HepG2 (cell line): ENCODE data around the gene HNRNPM. TPM values are rescaled to one million over a fixed set of nuclear protein-coding genes. Genes with fewer than 3 reads are reported as not detected.
A peak's percentile ranks its signal among the peaks of the same experiment; 100 is the strongest.

Source experiments
- FOXJ3 ChIP-seq: sonication (generic); formaldehyde crosslinking; IDR thresholded peaks from 2 replicates; pipeline ENCODE4 v1.4.0; 2020; ENCODE audit warnings: missing genetic modification reagents, mild to moderate bottlenecking, borderline replicate concordance
- IKZF4 ChIP-seq: sonication (generic); formaldehyde crosslinking; IDR thresholded peaks from 2 replicates; pipeline ENCODE4 v1.5.1; 2020; ENCODE audit warnings: borderline replicate concordance, mild to moderate bottlenecking, low read depth, missing genetic modification reagents; ENCODE audit errors: not compliant biosample characterization
- MAFG ChIP-seq: sonication (generic); formaldehyde crosslinking; IDR thresholded peaks from 2 replicates; pipeline ENCODE4 v1.5.1; 2020; ENCODE audit warnings: mild to moderate bottlenecking, missing genetic modification reagents
- MTA3 ChIP-seq: sonication (generic); formaldehyde crosslinking; IDR thresholded peaks from 2 replicates; pipeline ENCODE4 v1.4.0; 2020; ENCODE audit warnings: missing genetic modification reagents
- NCOA2 ChIP-seq: sonication (generic); formaldehyde crosslinking; IDR thresholded peaks from 2 replicates; pipeline ENCODE4 v1.8.0; 2022; ENCODE audit warnings: inconsistent platforms
- NFIB ChIP-seq: sonication (generic); formaldehyde crosslinking; IDR thresholded peaks from 2 replicates; pipeline ENCODE4 v1.9.0; 2021; ENCODE audit warnings: missing genetic modification reagents, mild to moderate bottlenecking, borderline replicate concordance
- PCBP2 ChIP-seq: fragments of 200-400 bp; formaldehyde crosslinking; optimal IDR thresholded peaks from 2 replicates; pipeline ENCODE3; 2018; ENCODE audit warnings: low read length, low read depth; ENCODE audit not compliant: poor library complexity, severe bottlenecking
- RAD21 ChIP-seq: fragments of 450-650 bp; formaldehyde crosslinking; IDR thresholded peaks from 2 replicates; pipeline ENCODE4 v1.5.0; 2020; ENCODE audit warnings: mild to moderate bottlenecking
- RARA ChIP-seq: IDR thresholded peaks from 2 replicates; pipeline ENCODE4 v1.6.1; 2016; ENCODE audit warnings: missing genetic modification reagents, missing compliant biosample characterization
- RCOR2 ChIP-seq: IDR thresholded peaks from 2 replicates; pipeline ENCODE4 v1.6.1; 2016; ENCODE audit warnings: missing biosample characterization, missing genetic modification reagents
- REL ChIP-seq: sonication (generic); formaldehyde crosslinking; conservative IDR thresholded peaks from 2 replicates; pipeline ENCODE4 v1.8.0; 2022; ENCODE audit warnings: mild to moderate bottlenecking, missing genetic modification reagents, moderate library complexity
- ZEB1 ChIP-seq: IDR thresholded peaks from 2 replicates; pipeline ENCODE4 v1.6.1; 2012; ENCODE audit warnings: mild to moderate bottlenecking, low read depth, inconsistent platforms; ENCODE audit not compliant: insufficient replicate concordance
- ZFP90 ChIP-seq: sonication (generic); formaldehyde crosslinking; IDR thresholded peaks from 2 replicates; pipeline ENCODE4 v1.8.0; 2022; ENCODE audit warnings: missing genetic modification reagents, mild to moderate bottlenecking, inconsistent platforms, borderline replicate concordance
- ZNF503 ChIP-seq: sonication (generic); formaldehyde crosslinking; IDR thresholded peaks from 2 replicates; pipeline ENCODE4 v1.4.0; 2020; ENCODE audit warnings: missing genetic modification reagents
- ZNF773 ChIP-seq: sonication (generic); formaldehyde crosslinking; IDR thresholded peaks from 2 replicates; pipeline ENCODE4 v1.4.0; 2020; ENCODE audit warnings: missing genetic modification reagents, borderline replicate concordance
- polyA plus RNA-seq, 8 experiments: library from polyadenylated mRNA; depleted of rRNA in 3 of 8; stranded (reverse) in 7 of 8; unstranded in 1 of 8; fragments of >200 nt; fragmentation: Illumina TruSeq in 4 of 8; extraction: Trizol in 4 of 8; gene quantifications; 2 replicates each; pipeline versions ENCODE4 v1.2.1 to v1.2.3, GENCODE V29; 2011 to 2016; ENCODE audit warnings: low read depth in 4 of 8, missing spikeins in 1 of 8, mixed read lengths in 1 of 8; ENCODE audit not compliant: insufficient read depth in 1 of 8
- total RNA-seq, 5 experiments: library from RNA; depleted of rRNA; stranded (reverse); fragments of >200 nt; fragmentation: Illumina TruSeq; extraction: Trizol; gene quantifications; 2 replicates each; pipeline ENCODE4 v1.2.3, GENCODE V29; 2016; ENCODE audit warnings: low read depth in 1 of 5
- TF ChIP-seq, protein P1 (sequence below): sonication (generic); formaldehyde crosslinking; IDR thresholded peaks from 2 replicates; pipeline ENCODE4; 2020; ENCODE audit warnings: missing genetic modification reagents, mild to moderate bottlenecking, borderline replicate concordance
- TF ChIP-seq, protein P2 (sequence below): sonication (generic); formaldehyde crosslinking; IDR thresholded peaks from 2 replicates; pipeline ENCODE4 v1.4.0; 2020; ENCODE audit warnings: mild to moderate bottlenecking, missing genetic modification reagents
- TF ChIP-seq, protein P3 (sequence below): sonication (generic); formaldehyde crosslinking; IDR thresholded peaks from 2 replicates; pipeline ENCODE4 v1.4.0; 2020; ENCODE audit warnings: mild to moderate bottlenecking, missing genetic modification reagents

The HNRNPM gene
- total and polyA plus RNA-seq, 2 of the 13 experiments (the other 11 are each of a cell fraction or from before 2014, with no cell fraction given): 56.7 to 102 TPM

GRCh38 chr19:8513687-8514504, 69.1 kb downstream of the HNRNPM start, which contains the start of gene ZNF414 (continued):
- TF ChIP-seq, protein P1, sequence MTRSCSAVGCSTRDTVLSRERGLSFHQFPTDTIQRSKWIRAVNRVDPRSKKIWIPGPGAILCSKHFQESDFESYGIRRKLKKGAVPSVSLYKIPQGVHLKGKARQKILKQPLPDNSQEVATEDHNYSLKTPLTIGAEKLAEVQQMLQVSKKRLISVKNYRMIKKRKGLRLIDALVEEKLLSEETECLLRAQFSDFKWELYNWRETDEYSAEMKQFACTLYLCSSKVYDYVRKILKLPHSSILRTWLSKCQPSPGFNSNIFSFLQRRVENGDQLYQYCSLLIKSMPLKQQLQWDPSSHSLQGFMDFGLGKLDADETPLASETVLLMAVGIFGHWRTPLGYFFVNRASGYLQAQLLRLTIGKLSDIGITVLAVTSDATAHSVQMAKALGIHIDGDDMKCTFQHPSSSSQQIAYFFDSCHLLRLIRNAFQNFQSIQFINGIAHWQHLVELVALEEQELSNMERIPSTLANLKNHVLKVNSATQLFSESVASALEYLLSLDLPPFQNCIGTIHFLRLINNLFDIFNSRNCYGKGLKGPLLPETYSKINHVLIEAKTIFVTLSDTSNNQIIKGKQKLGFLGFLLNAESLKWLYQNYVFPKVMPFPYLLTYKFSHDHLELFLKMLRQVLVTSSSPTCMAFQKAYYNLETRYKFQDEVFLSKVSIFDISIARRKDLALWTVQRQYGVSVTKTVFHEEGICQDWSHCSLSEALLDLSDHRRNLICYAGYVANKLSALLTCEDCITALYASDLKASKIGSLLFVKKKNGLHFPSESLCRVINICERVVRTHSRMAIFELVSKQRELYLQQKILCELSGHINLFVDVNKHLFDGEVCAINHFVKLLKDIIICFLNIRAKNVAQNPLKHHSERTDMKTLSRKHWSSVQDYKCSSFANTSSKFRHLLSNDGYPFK (CRISPR knock-in tag): peak; percentile 32; the same call in 1 of the 2 replicates
- TF ChIP-seq FOXJ3 (CRISPR knock-in tag) (no peak), RARA (CRISPR knock-in tag) (peak; percentile 51), REL (CRISPR knock-in tag) (no peak), ZEB1 (no peak), NCOA2 (CRISPR knock-in tag) (no peak; the same call in none of the 2 replicates), NFIB (CRISPR knock-in tag) (no peak), PCBP2 (no peak), RCOR2 (CRISPR knock-in tag) (no peak), IKZF4 (CRISPR knock-in tag) (no peak), ZNF773 (no peak; the same call in 1 of the 2 replicates), RAD21 (CRISPR knock-in tag) (peak; percentile 67), ZNF503 (CRISPR knock-in tag) (no peak), MAFG (CRISPR knock-in tag) (no peak), MTA3 (no peak), ZFP90 (CRISPR knock-in tag) (peak; percentile 72; the same call in 1 of the 2 replicates)
- TF ChIP-seq, protein P2, sequence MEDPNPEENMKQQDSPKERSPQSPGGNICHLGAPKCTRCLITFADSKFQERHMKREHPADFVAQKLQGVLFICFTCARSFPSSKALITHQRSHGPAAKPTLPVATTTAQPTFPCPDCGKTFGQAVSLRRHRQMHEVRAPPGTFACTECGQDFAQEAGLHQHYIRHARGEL: no peak
- TF ChIP-seq, protein P3, sequence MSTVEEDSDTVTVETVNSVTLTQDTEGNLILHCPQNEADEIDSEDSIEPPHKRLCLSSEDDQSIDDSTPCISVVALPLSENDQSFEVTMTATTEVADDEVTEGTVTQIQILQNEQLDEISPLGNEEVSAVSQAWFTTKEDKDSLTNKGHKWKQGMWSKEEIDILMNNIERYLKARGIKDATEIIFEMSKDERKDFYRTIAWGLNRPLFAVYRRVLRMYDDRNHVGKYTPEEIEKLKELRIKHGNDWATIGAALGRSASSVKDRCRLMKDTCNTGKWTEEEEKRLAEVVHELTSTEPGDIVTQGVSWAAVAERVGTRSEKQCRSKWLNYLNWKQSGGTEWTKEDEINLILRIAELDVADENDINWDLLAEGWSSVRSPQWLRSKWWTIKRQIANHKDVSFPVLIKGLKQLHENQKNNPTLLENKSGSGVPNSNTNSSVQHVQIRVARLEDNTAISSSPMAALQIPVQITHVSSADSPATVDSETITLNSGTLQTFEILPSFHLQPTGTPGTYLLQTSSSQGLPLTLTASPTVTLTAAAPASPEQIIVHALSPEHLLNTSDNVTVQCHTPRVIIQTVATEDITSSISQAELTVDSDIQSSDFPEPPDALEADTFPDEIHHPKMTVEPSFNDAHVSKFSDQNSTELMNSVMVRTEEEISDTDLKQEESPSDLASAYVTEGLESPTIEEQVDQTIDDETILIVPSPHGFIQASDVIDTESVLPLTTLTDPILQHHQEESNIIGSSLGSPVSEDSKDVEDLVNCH (CRISPR knock-in tag): peak; percentile 99; the same call in 1 of the 2 replicates
